Stimulated activated CD4-positive, alpha-beta T cell treated with anti-CD3 and anti-CD28 coated beads, Interleukin-2, amount 100 ng/mL, for 24 hours (primary cell): ENCODE data around the gene HCFC1R1.

ENCODE experiments used
- DNase-seq, 2 donors: peaks; one replicate each; pipeline ENCODE4 v3.0.0-alpha.2; 2020

The HCFC1R1 gene

DNA sequence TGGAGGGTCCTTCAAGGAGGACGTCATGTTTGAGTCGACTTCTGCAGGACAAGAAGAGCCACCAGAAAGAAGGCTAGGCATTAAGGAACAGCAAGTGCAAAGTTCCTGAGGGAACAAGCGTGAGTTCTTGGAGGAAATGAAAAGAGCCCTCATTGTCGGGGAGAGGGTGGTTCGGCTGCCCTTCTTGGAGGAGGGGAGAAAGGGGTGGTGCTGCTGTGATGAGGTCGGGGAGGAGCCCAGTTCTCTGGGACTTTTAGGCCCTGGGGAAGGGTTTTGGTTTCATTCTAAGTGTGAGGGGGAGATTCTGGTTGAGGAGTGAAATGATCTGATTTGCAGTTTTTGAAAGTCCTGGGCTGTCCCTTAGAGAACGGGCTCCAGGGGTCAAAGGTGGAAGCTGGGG is 8.9 kb upstream of the HCFC1R1 start:
- DNase-seq = no peak

DNA sequence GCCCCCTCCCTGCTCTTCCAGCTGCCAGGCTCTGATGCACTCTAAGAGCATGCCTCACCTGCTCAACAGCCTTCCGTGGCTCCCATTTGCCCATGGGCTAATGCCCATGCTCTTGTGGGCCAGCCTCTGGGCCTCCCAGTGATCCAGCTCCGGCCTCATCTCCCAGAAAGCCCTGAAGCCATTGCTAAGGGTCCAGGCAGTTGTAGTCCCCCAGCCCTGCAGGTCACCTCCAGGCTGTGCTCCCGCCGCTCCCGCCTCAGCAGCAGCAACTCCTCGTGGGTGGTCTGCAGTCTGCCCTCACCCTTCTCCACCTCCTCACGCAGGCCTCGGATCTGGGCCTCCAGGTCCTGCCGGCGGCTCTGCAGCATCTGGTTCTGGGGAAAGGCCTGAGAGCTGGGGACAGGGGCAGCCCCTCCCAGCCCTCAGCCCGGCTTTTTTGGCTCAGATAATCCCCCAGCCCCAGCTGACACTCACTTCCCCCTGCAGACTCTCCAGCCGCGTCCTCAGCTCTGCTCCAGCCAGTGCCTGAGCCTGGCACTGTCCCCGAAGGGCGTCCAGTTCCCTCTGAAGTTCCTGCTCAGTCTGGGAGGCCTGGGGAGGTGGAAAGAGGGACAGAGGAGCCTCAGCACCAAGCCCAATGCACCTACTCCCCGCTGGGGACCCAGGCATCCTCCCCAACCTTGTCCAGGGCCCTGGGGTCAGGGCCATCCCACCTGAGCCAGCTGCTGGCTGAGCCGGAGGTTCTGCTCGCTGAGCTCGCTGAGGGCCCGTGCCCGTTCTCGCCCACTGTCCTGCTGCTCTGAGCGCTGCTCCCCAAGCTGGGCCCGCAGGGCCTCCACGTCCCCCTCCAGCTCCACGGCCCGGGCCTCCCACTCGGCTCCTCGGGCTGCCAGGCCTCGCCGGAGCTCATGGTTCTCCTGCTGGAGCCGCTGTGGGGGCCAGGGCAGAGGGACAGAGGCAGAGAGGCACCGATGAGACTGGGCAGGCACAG is 6.8 kb upstream of the HCFC1R1 start:
- no peak for DNase-seq

DNA sequence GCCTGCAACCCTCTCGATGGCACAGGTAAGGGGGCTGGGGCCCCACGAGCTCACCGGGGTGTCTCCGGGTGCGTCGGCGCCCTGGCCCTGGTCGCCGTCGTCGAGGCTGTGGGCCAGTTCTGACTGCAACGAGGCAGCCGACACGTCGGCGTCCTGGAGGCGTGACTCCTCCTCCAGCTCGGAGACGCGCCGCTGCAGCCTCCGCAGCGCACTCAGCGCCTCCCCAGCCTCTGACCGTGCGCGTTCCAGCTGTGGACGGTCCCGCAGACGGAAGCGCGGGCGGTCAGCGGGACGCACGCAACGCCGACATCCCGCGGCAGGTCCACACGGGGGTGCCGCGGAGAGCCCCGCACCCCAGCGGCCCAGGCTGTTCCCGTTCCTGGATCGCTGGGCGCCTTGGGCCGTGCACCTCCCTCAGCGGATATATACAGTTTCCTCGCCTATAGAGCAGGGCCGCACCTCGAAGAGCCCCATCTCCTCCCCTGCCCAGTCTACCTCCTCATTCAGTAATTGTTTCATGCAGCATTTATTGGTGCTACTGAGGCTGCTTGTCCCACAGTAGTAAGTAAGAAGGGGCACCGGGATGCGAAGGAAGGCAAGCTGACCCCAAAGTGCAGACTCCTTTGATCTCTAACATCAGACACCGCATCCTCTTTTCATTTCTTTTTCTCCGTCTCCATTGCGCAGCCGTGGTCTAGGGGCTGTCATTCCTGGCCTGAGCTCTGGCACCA is 5.9 kb upstream of the HCFC1R1 start:
- peak; percentile 39 to 68 for DNase-seq

DNA sequence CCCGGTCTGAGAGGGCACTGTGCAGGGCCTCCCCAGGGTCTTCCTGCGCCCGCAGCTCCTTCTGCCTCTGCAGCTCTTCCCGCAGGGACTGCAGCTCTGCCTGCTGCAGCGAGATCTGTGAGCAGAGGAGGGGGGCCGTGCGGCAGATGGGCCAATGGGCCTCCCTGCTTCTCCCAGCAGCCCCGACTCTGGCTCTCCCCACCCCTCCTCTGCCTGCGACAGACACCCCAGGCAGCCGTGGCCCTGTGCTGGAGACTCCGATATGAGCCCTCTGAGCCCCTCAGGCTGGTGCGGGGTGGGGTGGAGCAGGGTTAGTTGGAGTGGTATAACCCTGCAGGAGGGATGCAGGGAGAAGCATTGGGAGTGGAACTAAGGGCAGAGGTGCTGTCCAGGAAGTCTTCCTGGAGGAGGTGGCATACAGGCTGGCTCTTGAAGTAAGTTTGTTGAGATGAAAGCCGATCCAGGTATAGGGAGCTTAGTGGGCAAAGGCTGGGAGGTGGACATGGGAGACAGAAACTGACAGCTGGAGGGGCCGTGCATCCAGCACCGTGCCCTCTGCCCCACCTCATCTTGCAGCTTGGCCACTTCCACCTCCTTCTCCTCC is 5.1 kb upstream of the HCFC1R1 start:
- no peak for DNase-seq

DNA sequence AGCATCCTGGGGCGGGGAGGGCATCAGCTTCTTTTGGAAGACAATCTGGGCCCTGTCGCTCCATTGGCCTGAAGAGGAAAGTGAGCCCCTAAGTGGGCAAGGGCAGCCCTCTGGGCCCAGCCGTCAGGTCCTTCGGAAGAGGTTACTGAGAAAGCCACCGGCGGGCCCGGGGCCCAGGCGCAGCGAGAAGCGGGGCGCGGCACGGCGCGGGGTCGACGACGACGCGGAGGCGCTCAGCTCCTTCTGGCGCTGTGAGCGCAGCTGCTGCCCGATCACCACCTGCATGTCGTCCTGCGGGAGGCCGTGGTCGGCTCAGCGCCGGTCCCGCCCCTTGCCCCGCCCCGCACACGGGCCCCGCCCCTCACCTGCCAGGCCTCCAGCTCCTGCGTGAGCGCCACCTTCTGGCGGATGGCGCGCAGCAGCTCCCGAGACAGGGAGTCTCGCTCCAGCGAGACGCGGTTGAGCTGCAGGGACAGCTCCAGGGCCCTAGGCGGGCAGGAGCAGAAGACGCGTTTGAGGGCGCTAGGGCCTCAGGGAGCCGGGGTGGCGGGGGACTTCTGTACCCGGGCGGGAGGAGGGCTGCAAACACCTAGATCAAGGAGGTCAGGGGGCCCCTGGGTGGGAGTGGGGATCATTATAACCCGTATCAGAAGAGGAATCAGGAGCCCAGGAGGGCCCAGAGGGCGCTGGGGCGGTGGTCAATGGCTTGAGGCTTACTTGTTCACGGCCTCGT is 4.4 kb upstream of the HCFC1R1 start:
- DNase-seq = peak; percentile 89 to 93

DNA sequence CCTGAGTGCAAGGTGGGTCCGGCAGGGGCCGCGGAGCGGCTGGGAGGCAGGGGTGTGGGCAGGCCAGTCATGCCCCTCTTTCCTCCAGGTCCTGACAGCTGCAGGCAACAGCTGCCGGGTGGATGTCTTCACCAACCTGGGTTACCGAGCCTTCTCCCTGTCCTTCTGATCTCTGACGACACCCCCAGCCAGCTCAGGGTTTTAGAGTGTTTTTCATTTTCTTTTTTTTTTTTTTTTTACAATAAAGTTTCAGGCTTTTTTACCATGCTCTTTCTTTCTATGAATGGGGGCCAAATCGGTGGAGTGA is 3.7 kb upstream of the HCFC1R1 start:
- DNase-seq = no peak

DNA sequence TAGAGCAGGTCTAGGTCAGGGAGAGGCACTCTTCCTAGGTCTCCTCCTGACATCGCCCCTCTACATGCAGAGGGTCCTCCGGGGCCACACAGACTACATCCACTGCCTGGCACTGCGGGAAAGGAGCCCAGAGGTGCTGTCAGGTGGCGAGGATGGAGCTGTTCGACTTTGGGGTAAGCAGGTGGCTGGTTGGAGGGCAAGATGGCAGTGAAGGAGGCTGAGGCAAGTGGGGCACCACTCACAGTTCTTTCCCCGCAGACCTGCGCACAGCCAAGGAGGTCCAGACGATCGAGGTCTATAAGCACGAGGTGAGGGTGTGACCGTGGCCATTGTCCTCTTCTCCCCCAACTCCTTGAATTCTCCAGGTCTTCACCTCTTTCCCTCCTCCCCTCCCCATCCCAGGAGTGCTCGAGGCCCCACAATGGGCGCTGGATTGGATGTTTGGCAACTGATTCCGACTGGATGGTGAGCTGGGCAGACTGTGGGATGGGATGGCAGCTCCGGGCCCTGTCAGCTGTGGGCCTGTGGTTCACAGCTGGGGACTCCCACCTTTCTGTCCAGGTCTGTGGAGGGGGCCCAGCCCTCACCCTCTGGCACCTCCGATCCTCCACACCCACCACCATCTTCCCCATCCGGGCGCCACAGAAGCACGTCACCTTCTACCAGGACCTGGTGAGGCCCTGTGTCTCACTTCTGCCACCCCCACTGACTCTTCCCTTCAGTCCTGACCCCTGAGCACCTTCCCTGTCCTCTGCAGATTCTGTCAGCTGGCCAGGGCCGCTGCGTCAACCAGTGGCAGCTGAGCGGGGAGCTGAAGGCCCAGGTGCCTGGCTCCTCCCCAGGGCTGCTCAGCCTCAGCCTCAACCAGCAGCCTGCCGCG is 3.1 kb upstream of the HCFC1R1 start:
- DNase-seq = no peak

DNA sequence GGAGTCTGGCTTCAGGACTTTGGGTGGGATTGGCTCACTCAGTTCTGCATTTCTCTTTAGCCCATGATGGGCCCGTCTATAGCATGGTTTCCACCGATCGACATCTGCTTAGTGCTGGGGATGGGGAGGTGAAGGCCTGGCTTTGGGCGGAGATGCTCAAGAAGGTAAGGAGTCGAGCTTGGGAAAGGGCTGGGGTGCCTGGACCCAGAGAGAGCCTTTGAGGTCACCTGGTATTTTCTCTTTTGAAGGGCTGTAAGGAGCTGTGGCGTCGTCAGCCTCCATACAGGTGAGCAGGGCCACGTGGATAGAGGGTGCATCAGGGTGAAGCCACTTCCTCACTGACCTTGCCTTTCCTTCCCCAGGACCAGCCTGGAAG is 2.2 kb upstream of the HCFC1R1 start:
- DNase-seq = no peak

DNA sequence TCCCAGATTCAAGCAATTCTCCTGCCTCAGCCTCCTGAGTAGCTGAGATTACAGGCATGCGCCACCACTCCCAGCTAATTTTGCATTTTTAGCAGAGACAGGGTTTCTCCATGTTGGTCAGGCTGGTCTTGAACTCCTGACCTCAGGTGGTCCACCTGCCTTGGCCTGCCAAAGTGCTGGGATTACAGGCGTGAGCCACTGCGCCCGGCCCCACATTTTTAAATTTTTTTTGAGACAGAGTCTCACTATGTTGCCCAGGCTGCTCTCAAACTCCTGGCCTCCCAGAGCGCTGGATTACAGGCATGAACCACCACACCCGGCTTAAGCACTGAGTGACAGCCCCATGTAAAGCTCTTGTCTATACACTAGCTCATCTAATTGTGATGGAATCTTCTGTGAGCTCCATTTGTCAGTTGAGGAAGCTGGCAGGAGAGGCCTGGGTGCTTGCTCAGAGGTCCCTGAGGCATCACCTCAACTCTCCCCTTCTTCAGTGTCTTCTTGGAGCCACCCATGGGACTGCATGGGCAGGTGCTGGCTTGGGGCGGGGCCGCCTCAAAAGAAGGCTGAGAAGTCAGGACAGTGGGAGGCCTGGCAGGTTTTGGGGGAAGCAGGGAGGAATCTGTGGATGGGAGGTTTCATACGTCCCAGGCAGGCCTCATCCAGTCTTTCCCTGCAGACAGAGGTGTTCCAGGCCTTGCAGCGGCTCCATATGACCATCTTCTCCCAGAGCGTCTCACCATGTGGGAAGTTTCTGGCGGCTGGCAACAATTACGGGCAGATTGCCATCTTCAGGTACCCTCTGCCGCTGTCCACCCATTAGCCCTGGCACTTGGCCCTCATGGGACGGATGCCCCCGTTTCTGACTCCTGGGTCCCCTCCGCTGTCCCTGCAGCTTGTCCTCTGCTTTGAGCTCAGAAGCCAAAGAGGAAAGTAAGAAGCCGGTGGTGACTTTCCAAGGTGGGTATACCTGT is 1.6 kb upstream of the HCFC1R1 start:
- DNase-seq = no peak

DNA sequence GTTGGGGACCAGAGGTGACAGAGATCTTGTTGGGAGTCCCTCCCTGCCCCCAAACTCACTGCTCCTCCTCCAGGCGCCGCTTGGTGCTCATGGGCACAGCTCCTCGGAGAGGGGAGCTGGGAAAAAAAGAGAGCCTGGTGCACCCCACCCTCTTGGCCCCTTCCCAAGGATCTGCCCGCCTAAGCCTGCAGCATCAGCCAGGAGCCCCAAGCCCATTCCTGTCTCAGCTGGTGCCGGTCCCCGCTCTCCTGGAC is 400 bp downstream of the HCFC1R1 start:
- peak in 1 of 2 donors; percentile 34 for DNase-seq

DNA sequence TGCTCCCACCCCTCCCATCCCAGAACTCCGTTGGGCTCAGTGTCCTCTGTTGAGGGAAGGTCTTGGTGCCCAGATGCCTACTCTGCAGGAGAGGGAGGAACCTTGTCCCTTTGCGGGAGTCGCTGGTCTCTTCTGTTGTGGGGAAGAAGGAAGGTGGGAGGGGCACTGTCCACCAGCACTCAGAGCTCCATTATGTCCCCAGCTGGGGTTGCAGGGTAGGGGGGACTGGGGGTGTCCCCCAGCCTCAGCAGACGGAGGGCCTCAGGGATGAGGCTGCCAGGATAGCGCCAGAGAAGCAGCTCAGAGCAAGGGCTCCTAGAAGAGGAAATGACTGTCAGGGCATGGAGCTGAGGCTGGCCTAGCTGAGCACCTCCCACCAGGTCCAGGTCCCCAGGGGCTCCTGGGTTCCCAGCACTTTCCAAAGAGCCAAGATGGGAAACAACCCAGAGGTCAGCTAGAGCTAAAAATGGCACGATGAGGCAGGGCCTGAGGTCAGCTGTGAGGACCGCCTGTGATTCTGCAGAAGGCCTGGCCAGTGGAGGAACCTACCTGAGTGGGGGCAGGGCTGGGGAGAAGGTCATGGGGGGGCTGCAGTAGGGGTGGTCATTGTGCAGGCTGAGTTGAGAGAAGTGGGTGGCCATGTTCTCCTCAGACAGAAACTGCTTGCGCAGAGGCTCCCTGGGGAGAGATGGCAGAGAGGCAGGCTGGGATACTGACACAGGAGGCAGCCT is 893 bp downstream of the HCFC1R1 start:
- no peak for DNase-seq

DNA sequence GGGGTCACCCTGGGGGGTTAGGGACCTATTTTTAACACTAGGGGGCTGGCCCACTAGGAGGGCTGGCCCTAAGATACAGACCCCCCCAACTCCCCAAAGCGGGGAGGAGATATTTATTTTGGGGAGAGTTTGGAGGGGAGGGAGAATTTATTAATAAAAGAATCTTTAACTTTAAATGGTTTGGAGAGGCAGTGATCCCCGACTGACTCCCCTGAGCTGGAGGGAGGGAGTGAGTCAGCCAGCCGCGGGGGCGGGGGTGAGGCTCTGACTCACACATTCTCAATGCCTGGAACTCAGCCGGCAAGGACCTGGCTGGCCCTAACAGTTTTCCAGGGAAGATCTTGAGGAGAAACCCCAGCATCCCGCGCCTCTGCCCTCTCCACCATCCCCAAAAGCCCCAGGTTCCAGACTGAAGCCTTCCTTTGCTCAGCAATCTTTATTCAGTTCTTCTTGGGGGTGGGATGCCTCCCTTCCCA is 1.5 kb downstream of the HCFC1R1 start:
- peak; percentile 93 for DNase-seq

DNA sequence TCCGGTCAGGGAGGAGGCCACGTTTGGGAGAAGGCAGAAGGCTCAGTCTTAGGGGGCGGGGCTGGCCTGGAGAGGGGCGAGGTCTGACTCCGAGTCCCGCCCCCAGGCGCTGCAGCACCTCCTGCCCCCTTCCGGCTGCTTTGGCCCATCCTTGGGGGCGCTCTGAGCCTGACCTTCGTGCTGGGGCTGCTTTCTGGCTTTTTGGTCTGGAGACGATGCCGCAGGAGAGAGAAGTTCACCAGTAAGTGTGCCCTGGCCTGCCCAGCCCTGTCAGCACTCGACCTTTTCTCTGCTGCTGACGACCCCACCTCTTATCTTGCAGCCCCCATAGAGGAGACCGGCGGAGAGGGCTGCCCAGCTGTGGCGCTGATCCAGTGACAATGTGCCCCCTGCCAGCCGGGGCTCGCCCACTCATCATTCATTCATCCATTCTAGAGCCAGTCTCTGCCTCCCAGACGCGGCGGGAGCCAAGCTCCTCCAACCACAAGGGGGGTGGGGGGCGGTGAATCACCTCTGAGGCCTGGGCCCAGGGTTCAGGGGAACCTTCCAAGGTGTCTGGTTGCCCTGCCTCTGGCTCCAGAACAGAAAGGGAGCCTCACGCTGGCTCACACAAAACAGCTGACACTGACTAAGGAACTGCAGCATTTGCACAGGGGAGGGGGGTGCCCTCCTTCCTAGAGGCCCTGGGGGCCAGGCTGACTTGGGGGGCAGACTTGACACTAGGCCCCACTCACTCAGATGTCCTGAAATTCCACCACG is 2.1 kb downstream of the HCFC1R1 start:
- peak; percentile 85 to 90 for DNase-seq

DNA sequence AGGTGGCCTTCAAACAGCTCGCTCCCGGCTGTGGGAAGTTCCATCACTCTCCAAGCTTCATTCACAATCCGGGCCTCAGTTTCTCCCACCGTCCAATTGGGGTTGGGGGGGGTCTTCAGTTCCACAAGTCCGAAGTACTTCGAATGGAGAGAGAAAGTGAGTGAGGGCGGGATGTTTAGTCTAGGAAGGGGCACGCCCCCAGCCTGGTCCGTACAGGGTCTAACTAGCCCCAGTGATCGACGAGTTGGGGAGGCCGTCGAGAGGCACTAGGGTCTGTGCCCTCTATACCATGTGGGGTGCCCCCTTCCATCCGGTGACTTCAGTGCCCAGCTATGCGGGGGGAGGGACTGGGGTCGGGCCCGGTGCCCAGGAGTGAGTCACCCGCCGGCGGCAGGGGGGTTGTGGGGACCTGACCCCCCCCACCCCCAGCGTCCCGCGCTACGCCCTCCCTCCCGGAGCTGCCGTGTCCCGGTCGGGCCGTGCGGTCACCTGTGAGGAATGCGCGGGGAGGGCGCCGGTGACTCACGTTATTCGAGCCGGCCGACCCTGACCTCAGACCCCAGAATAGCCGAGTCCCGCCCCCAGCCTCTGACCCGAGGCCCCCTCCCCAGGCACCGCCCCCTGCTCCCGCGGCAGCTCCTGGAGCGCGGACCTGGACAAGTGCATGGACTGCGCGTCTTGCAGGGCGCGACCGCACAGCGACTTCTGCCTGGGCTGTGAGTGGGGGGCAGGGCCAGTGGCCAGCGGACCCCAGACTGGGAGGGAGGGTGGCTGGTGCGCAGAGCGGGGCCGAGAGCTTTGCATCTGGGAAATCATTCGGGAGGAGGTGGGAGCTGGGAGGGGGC is 2.9 kb downstream of the HCFC1R1 start:
- DNase-seq = peak; percentile 51 to 58

DNA sequence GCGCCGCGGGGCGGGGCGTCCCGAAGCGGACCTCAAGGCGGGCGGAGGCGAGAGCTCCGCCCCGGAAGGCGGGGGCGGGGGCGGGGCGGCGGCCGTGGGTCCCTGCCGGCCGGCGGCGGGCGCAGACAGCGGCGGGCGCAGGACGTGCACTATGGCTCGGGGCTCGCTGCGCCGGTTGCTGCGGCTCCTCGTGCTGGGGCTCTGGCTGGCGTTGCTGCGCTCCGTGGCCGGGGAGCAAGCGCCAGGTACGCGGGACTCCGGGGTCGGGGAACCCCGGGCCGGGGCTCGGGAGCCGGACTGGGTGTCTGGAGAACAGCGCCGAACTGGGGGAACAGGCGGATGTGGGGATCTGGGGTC is 3.5 kb downstream of the HCFC1R1 start, which contains the start of gene TNFRSF12A:
Gene TNFRSF12A, plus strand, starts transcription at position 122 of the 357 bp plus-strand sequence. Its CDS starts 30 bp downstream, at position 152.
- peak; percentile 66 to 79 for DNase-seq

DNA sequence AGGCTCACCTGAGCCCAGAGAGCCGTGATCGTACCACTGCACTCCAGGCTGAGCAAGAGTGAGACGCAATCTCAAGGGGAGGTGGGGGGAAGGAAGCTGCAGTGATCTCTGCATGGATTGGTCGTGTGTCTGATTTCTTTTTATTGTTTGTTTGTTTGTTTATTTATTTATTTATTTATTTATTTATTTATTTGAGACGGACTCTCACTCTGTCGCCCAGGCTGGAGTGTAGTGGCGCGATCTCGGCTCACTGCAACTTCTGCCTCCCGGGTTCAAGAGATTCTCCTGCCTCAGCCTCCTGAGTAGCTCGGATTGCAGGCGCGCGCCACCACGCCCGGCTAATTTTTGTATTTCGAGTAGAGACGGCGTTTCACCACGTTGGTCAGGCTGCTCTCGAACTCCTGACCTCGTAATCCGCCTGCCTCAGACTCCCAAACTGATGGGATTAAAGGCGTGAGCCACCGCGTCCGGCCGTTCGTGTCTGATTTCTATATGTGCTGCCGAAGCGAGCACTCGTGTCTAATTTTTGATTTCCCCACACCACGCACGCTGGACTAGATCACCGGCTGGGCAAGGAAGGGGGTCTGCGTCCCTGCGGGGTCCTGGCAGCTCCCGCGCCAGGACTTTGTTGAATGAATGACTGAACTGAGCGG is 4.0 kb downstream of the HCFC1R1 start:
- DNase-seq = no peak

DNA sequence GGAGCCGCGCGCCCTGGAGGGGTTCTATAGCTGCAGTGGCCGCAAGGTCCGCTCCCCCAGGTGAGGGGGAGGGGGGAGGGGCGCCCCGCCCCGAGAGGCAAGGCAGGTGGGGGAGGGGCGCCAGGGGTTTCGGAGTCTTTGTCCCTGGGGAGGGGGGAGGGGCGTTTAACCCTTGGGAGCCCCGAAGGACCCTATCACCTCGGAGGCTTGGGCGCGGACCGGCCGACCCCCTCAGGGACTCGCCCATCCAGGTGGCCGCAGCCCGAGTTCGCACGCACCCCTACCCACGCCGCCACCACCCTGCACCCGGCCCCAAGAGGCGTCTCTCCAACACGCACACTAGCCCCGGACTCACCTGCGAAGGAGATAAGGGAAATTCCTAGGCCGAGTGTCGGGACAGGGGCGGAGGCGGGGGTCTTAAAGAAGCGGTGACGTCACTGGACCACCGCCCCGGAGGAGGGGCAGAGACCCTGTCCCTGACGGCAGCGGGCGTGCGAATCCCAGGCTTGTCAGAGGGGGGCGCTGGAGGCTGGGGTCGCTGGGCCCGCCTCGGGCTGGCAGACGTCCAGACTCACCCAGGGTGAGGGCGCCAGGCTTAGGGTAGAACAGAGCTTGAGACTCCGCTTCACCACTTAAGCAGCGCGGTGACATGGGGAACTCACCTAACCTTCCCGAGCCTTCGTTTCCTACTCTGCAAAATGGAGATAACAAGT is 5.8 kb downstream of the HCFC1R1 start, which contains the start of gene CLDN6:
Gene CLDN6, minus strand, starts transcription at position 390 of the 713 bp plus-strand sequence. CDS start 2,162 bp downstream, outside the sequence.
- peak in 1 of 2 donors; percentile 46 for DNase-seq
